Hepatocyte (in vitro differentiated cells): ENCODE measurements around the gene DET1.
"Not testable (repeated sequence)": the region's sequence is repeated elsewhere in the genome, so short reads cannot be mapped to it uniquely, and the experiment has no call there.

Experiments used
- EZH2 ChIP-seq: fragments of 200-600 bp; sonication (generic); IDR thresholded peaks from 2 replicates; pipeline ENCODE4 v1.6.1; 2016; ENCODE audit warnings: antibody characterized with exemption, mild to moderate bottlenecking, borderline replicate concordance
- EZH2phosphoT487 ChIP-seq: fragments of 200-600 bp; sonication (generic); IDR thresholded peaks from one replicate; pipeline ENCODE4 v1.6.1; 2018; ENCODE audit warnings: antibody characterized with exemption, mild to moderate bottlenecking, low read depth, moderate library complexity; ENCODE audit not compliant: unreplicated experiment, severe bottlenecking
- TF ChIP-seq, protein P1 (sequence below): fragments of 200-600 bp; sonication (generic); IDR thresholded peaks from 2 replicates; pipeline ENCODE4 v1.5.1; 2016; ENCODE audit warnings: antibody characterized with exemption, mild to moderate bottlenecking; ENCODE audit not compliant: poor library complexity

GRCh38 chr15:88558026-88558425 lies 11.5 kb upstream of the DET1 start:
- TF ChIP-seq, protein P1, sequence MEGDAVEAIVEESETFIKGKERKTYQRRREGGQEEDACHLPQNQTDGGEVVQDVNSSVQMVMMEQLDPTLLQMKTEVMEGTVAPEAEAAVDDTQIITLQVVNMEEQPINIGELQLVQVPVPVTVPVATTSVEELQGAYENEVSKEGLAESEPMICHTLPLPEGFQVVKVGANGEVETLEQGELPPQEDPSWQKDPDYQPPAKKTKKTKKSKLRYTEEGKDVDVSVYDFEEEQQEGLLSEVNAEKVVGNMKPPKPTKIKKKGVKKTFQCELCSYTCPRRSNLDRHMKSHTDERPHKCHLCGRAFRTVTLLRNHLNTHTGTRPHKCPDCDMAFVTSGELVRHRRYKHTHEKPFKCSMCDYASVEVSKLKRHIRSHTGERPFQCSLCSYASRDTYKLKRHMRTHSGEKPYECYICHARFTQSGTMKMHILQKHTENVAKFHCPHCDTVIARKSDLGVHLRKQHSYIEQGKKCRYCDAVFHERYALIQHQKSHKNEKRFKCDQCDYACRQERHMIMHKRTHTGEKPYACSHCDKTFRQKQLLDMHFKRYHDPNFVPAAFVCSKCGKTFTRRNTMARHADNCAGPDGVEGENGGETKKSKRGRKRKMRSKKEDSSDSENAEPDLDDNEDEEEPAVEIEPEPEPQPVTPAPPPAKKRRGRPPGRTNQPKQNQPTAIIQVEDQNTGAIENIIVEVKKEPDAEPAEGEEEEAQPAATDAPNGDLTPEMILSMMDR: not testable (repeated sequence)
- TF ChIP-seq EZH2, EZH2phosphoT487: not testable (repeated sequence)
